Measurements from ENCODE around the gene ANK2. TPM values are rescaled to one million over a fixed set of nuclear protein-coding genes. Genes with fewer than 3 reads are reported as not detected.

Gene ANK2
- total RNA-seq, 2 donors from 2014 or later = 70.0 to 124 TPM

DNA sequence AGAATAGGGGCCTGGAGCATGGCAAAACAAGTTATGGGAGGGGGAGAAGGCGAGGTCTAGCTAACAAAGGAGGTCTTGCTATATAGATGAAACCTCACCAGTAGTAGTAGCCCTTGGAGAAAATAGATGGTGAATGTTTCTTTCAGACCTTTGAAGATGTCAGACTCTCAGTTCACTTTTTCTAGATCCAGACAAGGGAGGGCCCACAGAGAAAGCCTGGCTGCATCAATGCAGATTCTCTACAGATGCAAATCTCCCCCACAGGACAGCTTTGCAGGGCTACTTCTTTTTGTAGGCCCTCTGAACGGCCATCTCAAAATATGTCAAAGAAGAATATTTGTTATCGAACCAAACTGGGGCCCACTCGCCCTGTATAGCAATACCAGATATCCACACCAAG lies 159.7 kb downstream of the ANK2 start:
- 83 to 87% methylated on average over 1 to 4 of the region's 4 CpGs for WGBS, 2 experiments (ENCODE audit: insufficient coverage in 1 of 2, insufficient read length in 1 of 2)
- no peak overlapping the region for H3K4me3 ChIP-seq (ENCODE audit: low read length)
- H3K4me1 Mint-ChIP-seq = peaks cover 21% of the 10 kb centered on the region
- H3K36me3 ChIP-seq (ENCODE audit: control insufficient read depth, insufficient read depth, low read length) = peaks cover 10% of the 10 kb centered on the region
- no peaks in the 10 kb centered on the region for H3K9me3 ChIP-seq (ENCODE audit: control insufficient read depth, low read length)
- no peak overlapping the region for H3K4me3 Mint-ChIP-seq
- no peak overlapping the region for H3K27ac ChIP-seq (ENCODE audit: low read depth, low read length)
- no peaks in the 10 kb centered on the region for H3K9me3 Mint-ChIP-seq
- no peak overlapping the region for H3K9ac ChIP-seq (ENCODE audit: extremely low read depth, low read length, poor library complexity, severe bottlenecking)
- peak overlapping the region; percentile 56 for H3K27ac Mint-ChIP-seq
- DNase-seq = no peak
- no peaks in the 10 kb centered on the region for H3K27me3 ChIP-seq (ENCODE audit: control insufficient read depth, insufficient read depth, low read length, poor library complexity, severe bottlenecking)
- H3K4me1 ChIP-seq (ENCODE audit: control insufficient read depth, insufficient read depth, low read length) = peaks cover 10% of the 10 kb centered on the region
- TF ChIP-seq, protein P1, sequence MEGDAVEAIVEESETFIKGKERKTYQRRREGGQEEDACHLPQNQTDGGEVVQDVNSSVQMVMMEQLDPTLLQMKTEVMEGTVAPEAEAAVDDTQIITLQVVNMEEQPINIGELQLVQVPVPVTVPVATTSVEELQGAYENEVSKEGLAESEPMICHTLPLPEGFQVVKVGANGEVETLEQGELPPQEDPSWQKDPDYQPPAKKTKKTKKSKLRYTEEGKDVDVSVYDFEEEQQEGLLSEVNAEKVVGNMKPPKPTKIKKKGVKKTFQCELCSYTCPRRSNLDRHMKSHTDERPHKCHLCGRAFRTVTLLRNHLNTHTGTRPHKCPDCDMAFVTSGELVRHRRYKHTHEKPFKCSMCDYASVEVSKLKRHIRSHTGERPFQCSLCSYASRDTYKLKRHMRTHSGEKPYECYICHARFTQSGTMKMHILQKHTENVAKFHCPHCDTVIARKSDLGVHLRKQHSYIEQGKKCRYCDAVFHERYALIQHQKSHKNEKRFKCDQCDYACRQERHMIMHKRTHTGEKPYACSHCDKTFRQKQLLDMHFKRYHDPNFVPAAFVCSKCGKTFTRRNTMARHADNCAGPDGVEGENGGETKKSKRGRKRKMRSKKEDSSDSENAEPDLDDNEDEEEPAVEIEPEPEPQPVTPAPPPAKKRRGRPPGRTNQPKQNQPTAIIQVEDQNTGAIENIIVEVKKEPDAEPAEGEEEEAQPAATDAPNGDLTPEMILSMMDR (conservative IDR thresholded peaks at IDR 0.05) = no peak
- H3K36me3 Mint-ChIP-seq (ENCODE audit: low read depth) = peaks cover 13% of the 10 kb centered on the region
- H3K27me3 Mint-ChIP-seq (ENCODE audit: insufficient read depth) = no peaks in the 10 kb centered on the region

DNA sequence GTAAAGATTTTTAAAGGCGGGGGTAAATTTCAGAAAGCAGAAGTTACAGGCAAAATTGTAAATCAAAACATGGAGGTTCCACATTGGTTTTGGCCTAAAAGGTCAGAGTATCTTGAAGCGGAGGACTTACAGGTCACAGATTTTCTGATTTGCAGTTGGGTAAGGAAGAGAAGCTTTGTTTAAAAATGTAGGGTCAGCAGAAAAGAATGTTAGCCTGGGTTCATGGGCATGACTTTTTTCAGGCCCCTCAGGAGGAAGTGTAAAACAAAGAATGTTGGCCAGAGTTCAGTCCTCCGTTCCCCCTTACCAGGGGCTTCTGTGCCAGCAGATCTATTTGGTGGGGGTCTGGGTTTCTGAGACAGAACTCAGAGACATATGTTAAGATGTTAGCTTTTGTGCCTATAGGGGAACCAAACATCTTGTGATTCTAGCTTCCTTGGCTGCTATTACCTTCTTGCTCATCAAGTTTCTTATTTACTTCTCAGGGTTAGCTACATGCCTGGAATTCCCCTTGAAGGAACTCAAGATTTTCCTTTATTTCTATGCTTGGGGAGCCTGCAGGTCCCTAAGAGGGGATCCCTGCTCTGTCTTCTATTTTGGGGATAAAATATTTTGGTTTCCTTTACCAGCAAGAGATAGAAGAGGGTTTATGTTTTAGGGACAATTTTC lies 160.3 kb downstream of the ANK2 start:
- DNase-seq = peak; percentile 51
- Mint-ChIP-seq H3K4me3 (no peak overlapping the region), H3K27me3 (ENCODE audit: insufficient read depth) (no peaks in the 10 kb centered on the region), H3K9me3 (no peaks in the 10 kb centered on the region), H3K4me1 (peaks cover 21% of the 10 kb centered on the region), H3K27ac (peak overlapping the region; percentile 56), H3K36me3 (ENCODE audit: low read depth) (peaks cover 11% of the 10 kb centered on the region)
- TF ChIP-seq, protein P1 (conservative IDR thresholded peaks at IDR 0.05) = no peak
- H3K4me1 ChIP-seq (ENCODE audit: control insufficient read depth, insufficient read depth, low read length) = peaks cover 10% of the 10 kb centered on the region
- no peak overlapping the region for H3K9ac ChIP-seq (ENCODE audit: extremely low read depth, low read length, poor library complexity, severe bottlenecking)
- peaks cover 7% of the 10 kb centered on the region for H3K36me3 ChIP-seq (ENCODE audit: control insufficient read depth, insufficient read depth, low read length)
- no peak overlapping the region for H3K27ac ChIP-seq (ENCODE audit: low read depth, low read length)
- 90 to 91% methylated on average over 1 to 3 of the region's 3 CpGs for WGBS, 2 experiments (ENCODE audit: insufficient coverage in 1 of 2, insufficient read length in 1 of 2)
- H3K9me3 ChIP-seq (ENCODE audit: control insufficient read depth, low read length) = no peaks in the 10 kb centered on the region
- no peak overlapping the region for H3K4me3 ChIP-seq (ENCODE audit: low read length)
- H3K27me3 ChIP-seq (ENCODE audit: control insufficient read depth, insufficient read depth, low read length, poor library complexity, severe bottlenecking) = no peaks in the 10 kb centered on the region

DNA sequence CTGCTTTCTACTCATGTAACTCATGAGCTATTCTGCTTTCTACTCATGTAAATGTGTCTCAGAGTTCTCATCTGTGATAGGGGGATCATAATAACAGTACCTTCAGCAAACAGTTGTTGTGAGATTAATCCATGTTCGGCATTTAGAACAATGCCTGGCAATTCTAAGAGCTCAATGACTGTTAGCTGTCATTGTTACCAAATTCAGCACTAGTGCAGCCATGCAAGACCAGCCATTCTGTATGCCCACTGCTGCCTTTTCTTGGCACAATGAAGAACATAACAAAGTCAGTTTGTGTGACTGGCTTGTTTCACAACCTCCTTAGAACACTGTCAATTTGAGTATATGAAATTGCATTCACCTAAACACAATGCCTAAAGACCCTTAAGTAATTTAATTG lies 163.2 kb downstream of the ANK2 start:
- DNase-seq = no peak
- peaks cover 23% of the 10 kb centered on the region for H3K4me1 Mint-ChIP-seq
- H3K36me3 Mint-ChIP-seq (ENCODE audit: low read depth) = no peaks in the 10 kb centered on the region
- no peaks in the 10 kb centered on the region for H3K27me3 Mint-ChIP-seq (ENCODE audit: insufficient read depth)
- peaks cover 11% of the 10 kb centered on the region for H3K4me1 ChIP-seq (ENCODE audit: control insufficient read depth, insufficient read depth, low read length)
- no peak overlapping the region for H3K27ac Mint-ChIP-seq
- H3K9me3 ChIP-seq (ENCODE audit: control insufficient read depth, low read length) = no peaks in the 10 kb centered on the region
- H3K36me3 ChIP-seq (ENCODE audit: control insufficient read depth, insufficient read depth, low read length) = peaks cover 8% of the 10 kb centered on the region
- H3K9ac ChIP-seq (ENCODE audit: extremely low read depth, low read length, poor library complexity, severe bottlenecking) = no peak overlapping the region
- H3K4me3 Mint-ChIP-seq = no peak overlapping the region
- H3K27me3 ChIP-seq (ENCODE audit: control insufficient read depth, insufficient read depth, low read length, poor library complexity, severe bottlenecking) = no peaks in the 10 kb centered on the region
- H3K9me3 Mint-ChIP-seq = no peaks in the 10 kb centered on the region
- H3K4me3 ChIP-seq (ENCODE audit: low read length) = no peak overlapping the region
- no peak overlapping the region for H3K27ac ChIP-seq (ENCODE audit: low read depth, low read length)
- 85 to 100% methylated on average over 1 of the region's 1 CpG for WGBS, 2 experiments (ENCODE audit: insufficient coverage in 1 of 2, insufficient read length in 1 of 2)
- TF ChIP-seq, protein P1 (conservative IDR thresholded peaks at IDR 0.05) = no peak

All from endodermal cell (in vitro differentiated cells).